SK-N-SH treated with all-trans-retinoic acid at 6 μM for 48 hours (cell line): ENCODE measurements around the gene SLC39A10.

Experiments
- BACH2 ChIP-seq: fragments of 250-450 bp; sonication (Bioruptor Pico); IDR thresholded peaks from 2 replicates; pipeline ENCODE4 v1.9.0; 2021; ENCODE audit warnings: mild to moderate bottlenecking, borderline replicate concordance
- ZFP3 ChIP-seq: fragments of 250-450 bp; sonication (Bioruptor Pico); IDR thresholded peaks from 2 replicates; pipeline ENCODE4 v1.5.0; 2020; ENCODE audit warnings: mild to moderate bottlenecking, moderate library complexity
- ZFP30 ChIP-seq: fragments of 450-650 bp; formaldehyde crosslinking; IDR thresholded peaks from 2 replicates; pipeline ENCODE4 v1.5.0; 2022; ENCODE audit warnings: mild to moderate bottlenecking, moderate library complexity

GRCh38 chr2:195769975-195770374 is 112.9 kb downstream of the SLC39A10 start:
- TF ChIP-seq ZFP3 = no peak
- TF ChIP-seq ZFP30 (CRISPR knock-in tag) = no peak
- TF ChIP-seq BACH2 (CRISPR knock-in tag) = no peak
